IMR-90 (cell line): ENCODE measurements around the gene ARAP1. TPM values are rescaled to one million over a fixed set of nuclear protein-coding genes. Genes with fewer than 3 reads are reported as not detected.

Experiments used
- ATAC-seq: fragments of 200-7000 bp; cut with Tn5 transposase; 2 replicates; pipeline ENCODE4 v1.9.1; 2020; ENCODE audit warnings: low read depth, mild to moderate bottlenecking, moderate library complexity
- BruUV-seq: library from RNA; stranded (reverse); fragments of 400-500 nt; replicated peaks from 2 replicates; lab custom pipeline; 2021; lab: Mats Ljungman, UMichigan
- CTCF ChIA-PET: fragments of 300-600 bp; formaldehyde crosslinking; extraction: SDS; loops from one replicate; lab custom pipeline; 2021; ENCODE audit warnings: antibody characterized with exemption; lab: Yijun Ruan, JAX
- POLR2A ChIA-PET: fragments of 300-600 bp; sonication (Branson Sonifier 250); formaldehyde crosslinking; loops from one replicate; lab custom pipeline; 2022; ENCODE audit warnings: antibody characterized with exemption; ENCODE audit not compliant: unreplicated experiment; lab: Charles Lee
- DNase-seq: peaks from one replicate; pipeline ENCODE4 v3.0.0; 2013
- H2AFZ ChIP-seq: replicated peaks from 2 replicates; pipeline ENCODE3; 2013; ENCODE audit warnings: low read length, mild to moderate bottlenecking; ENCODE audit not compliant: poor library complexity
- H2AK5ac ChIP-seq: 2 replicates; pipeline ENCODE4 v1.6.1; 2013; ENCODE audit warnings: low read depth, low read length, inconsistent platforms
- H2AK9ac ChIP-seq: replicated peaks from 2 replicates; pipeline ENCODE3; 2013; ENCODE audit warnings: mild to moderate bottlenecking, low read depth, low read length, moderate library complexity; ENCODE audit not compliant: poor library complexity
- H2BK120ac ChIP-seq: 2 replicates; pipeline ENCODE4 v1.6.1; 2013; ENCODE audit warnings: low read depth, low read length, inconsistent platforms
- H2BK15ac ChIP-seq: 3 replicates; pipeline ENCODE4 v1.6.1; 2013; ENCODE audit warnings: low read depth, low read length, inconsistent platforms
- H2BK20ac ChIP-seq: 2 replicates; pipeline ENCODE4 v1.6.1; 2013; ENCODE audit warnings: low read depth, mild to moderate bottlenecking, inconsistent platforms, low read length, moderate library complexity
- H2BK5ac ChIP-seq: 2 replicates; pipeline ENCODE4 v1.6.1; 2013; ENCODE audit warnings: mild to moderate bottlenecking, low read depth, low read length, inconsistent platforms; ENCODE audit not compliant: poor library complexity, severe bottlenecking
- H3K14ac ChIP-seq: replicated peaks from 2 replicates; pipeline ENCODE4 v1.6.1; 2013; ENCODE audit warnings: low read depth, low read length, inconsistent platforms
- H3K18ac ChIP-seq: 2 replicates; pipeline ENCODE4 v1.6.1; 2013; ENCODE audit warnings: low read depth, low read length, control low read depth
- H3K23ac ChIP-seq: 2 replicates; pipeline ENCODE4 v1.6.1; 2013; ENCODE audit warnings: low read depth, low read length, inconsistent platforms
- H3K27ac ChIP-seq: 2 replicates; pipeline ENCODE4 v1.5.1; 2013; ENCODE audit warnings: mild to moderate bottlenecking, control low read depth, low read length; ENCODE audit not compliant: insufficient read depth
- H3K27me3 ChIP-seq: 2 replicates; pipeline ENCODE4 v1.6.1; 2013; ENCODE audit warnings: low read length; ENCODE audit not compliant: control insufficient read depth, insufficient read depth
- H3K36me3 ChIP-seq: 2 replicates; pipeline ENCODE4 v1.6.1; 2013; ENCODE audit warnings: low read length, mixed read lengths; ENCODE audit not compliant: control insufficient read depth, insufficient read depth
- H3K4ac ChIP-seq: 2 replicates; pipeline ENCODE4 v1.6.1; 2013; ENCODE audit warnings: low read depth, low read length, inconsistent platforms
- H3K4me1 ChIP-seq: 2 replicates; pipeline ENCODE4 v1.6.1; 2013; ENCODE audit warnings: low read length, mixed read lengths; ENCODE audit not compliant: control insufficient read depth, insufficient read depth
- H3K4me2 ChIP-seq: 2 replicates; pipeline ENCODE4 v1.6.1; 2013; ENCODE audit warnings: low read depth, mild to moderate bottlenecking, control low read depth, low read length, moderate library complexity
- H3K4me3 ChIP-seq: 2 replicates; pipeline ENCODE4 v1.5.1; 2013; ENCODE audit warnings: low read depth, mild to moderate bottlenecking, control low read depth, low read length, moderate library complexity; ENCODE audit not compliant: insufficient read depth
- H3K56ac ChIP-seq: 2 replicates; pipeline ENCODE4 v1.6.1; 2013; ENCODE audit warnings: low read length, inconsistent platforms; ENCODE audit not compliant: insufficient read depth; ENCODE audit errors: extremely low read depth
- H3K79me1 ChIP-seq, 2 experiments: 2 replicates each; pipeline ENCODE4 v1.6.1; 2013; ENCODE audit warnings: low read length in 2 of 2, inconsistent platforms in 1 of 2, low read depth in 1 of 2
- H3K9ac ChIP-seq: 2 replicates; pipeline ENCODE4 v1.6.1; 2013; ENCODE audit warnings: low read depth, low read length, control low read depth
- H3K9me1 ChIP-seq: 2 replicates; pipeline ENCODE4 v1.6.1; 2013; ENCODE audit warnings: low read length, inconsistent platforms; ENCODE audit not compliant: insufficient read depth
- H3K9me3 ChIP-seq: 2 replicates; pipeline ENCODE4 v1.6.1; 2013; ENCODE audit warnings: low read length; ENCODE audit not compliant: control insufficient read depth, insufficient read depth
- H4K20me1 ChIP-seq: 2 replicates; pipeline ENCODE4 v1.6.1; 2013; ENCODE audit warnings: low read length, inconsistent platforms; ENCODE audit not compliant: insufficient read depth
- H4K5ac ChIP-seq: 2 replicates; pipeline ENCODE4 v1.6.1; 2013; ENCODE audit warnings: mild to moderate bottlenecking, low read depth, low read length, control low read depth
- H4K8ac ChIP-seq, 2 experiments: 2 replicates each; pipeline ENCODE4 v1.6.1; 2013; ENCODE audit warnings: low read depth in 2 of 2, low read length in 2 of 2, control low read depth in 1 of 2, inconsistent platforms in 1 of 2
- H4K91ac ChIP-seq: 2 replicates; pipeline ENCODE4 v1.6.1; 2013; ENCODE audit warnings: low read depth, low read length, inconsistent platforms; ENCODE audit not compliant: insufficient read depth
- BHLHE40 ChIP-seq: fragments of 150-350 bp; IDR thresholded peaks from 2 replicates; pipeline ENCODE4 v1.6.1; 2016; ENCODE audit warnings: mild to moderate bottlenecking, low read depth, low read length
- CEBPB ChIP-seq: IDR thresholded peaks from 2 replicates; pipeline ENCODE4 v1.6.1; 2012; ENCODE audit warnings: low read depth, low read length, improper control_type of control experiment
- CHD1 ChIP-seq: IDR thresholded peaks from 2 replicates; pipeline ENCODE4 v1.6.1; 2012; ENCODE audit warnings: low read depth, low read length, improper control_type of control experiment
- FOS ChIP-seq: fragments of 150-350 bp; IDR thresholded peaks from 2 replicates; pipeline ENCODE4 v1.6.1; 2016; ENCODE audit warnings: low read depth, low read length
- MAFK ChIP-seq: IDR thresholded peaks from 2 replicates; pipeline ENCODE4 v1.6.1; 2012; ENCODE audit warnings: low read depth, low read length, improper control_type of control experiment
- MAZ ChIP-seq: IDR thresholded peaks from 2 replicates; pipeline ENCODE4 v1.6.1; 2012; ENCODE audit warnings: low read depth, mild to moderate bottlenecking, low read length, improper control_type of control experiment, moderate library complexity, borderline replicate concordance
- MXI1 ChIP-seq: IDR thresholded peaks from 2 replicates; pipeline ENCODE4 v1.6.1; 2012; ENCODE audit warnings: low read depth, mild to moderate bottlenecking, low read length, moderate library complexity, borderline replicate concordance
- NFE2L2 ChIP-seq: fragments of 150-350 bp; IDR thresholded peaks from 2 replicates; pipeline ENCODE4 v1.6.1; 2016; ENCODE audit warnings: low read depth, mild to moderate bottlenecking, low read length
- POLR2A ChIP-seq: IDR thresholded peaks from 2 replicates; pipeline ENCODE4 v1.6.1; 2012; ENCODE audit warnings: mild to moderate bottlenecking, low read depth, low read length
- RAD21 ChIP-seq: IDR thresholded peaks from 2 replicates; pipeline ENCODE4 v1.6.1; 2012; ENCODE audit warnings: low read length, improper control_type of control experiment
- RCOR1 ChIP-seq: IDR thresholded peaks from 2 replicates; pipeline ENCODE4 v1.6.1; 2012; ENCODE audit warnings: mild to moderate bottlenecking, low read length, improper control_type of control experiment; ENCODE audit not compliant: insufficient replicate concordance
- RFX5 ChIP-seq: IDR thresholded peaks from 2 replicates; pipeline ENCODE4 v1.8.0; 2012; ENCODE audit warnings: low read depth, mild to moderate bottlenecking, low read length, moderate library complexity
- SMC3 ChIP-seq: fragments of 150-350 bp; IDR thresholded peaks from 2 replicates; pipeline ENCODE4 v1.6.1; 2016; ENCODE audit warnings: low read depth, mild to moderate bottlenecking, antibody characterized with exemption, low read length, moderate library complexity
- USF2 ChIP-seq: fragments of 150-350 bp; IDR thresholded peaks from 2 replicates; pipeline ENCODE4 v1.6.1; 2017; ENCODE audit warnings: mild to moderate bottlenecking, antibody characterized with exemption, low read length, low read depth
- WGBS, 2 experiments: methylation state at CpG; one replicate each; pipeline versions ENCODE4 v1.1.5 to v1.1.7; 2013; ENCODE audit warnings: missing lambda C conversion rate in 2 of 2; ENCODE audit not compliant: insufficient read length in 1 of 2; ENCODE audit errors: extremely low coverage in 2 of 2; 5-methylcytosine and 5-hydroxymethylcytosine counted together
- dilution Hi-C: fragments of 300-500 bp; cut with HindIII; formaldehyde crosslinking; loops from one replicate; pipeline ENCODE4 v1.14.3; 2018; ENCODE audit warnings: low sequenced_read_pairs; ENCODE audit not compliant: unreplicated experiment
- in situ Hi-C: fragments of 300-500 bp; cut with MboI; formaldehyde crosslinking; loops from 3 replicates; pipeline ENCODE4 v1.14.3; 2019; ENCODE audit warnings: low sequenced_read_pairs, inconsistent platforms, mixed read lengths
- intact Hi-C: fragments of 100-400 bp; cut with micrococcal nuclease; formaldehyde crosslinking; loops from 2 replicates; pipeline ENCODE4 v1.10.0; 2022
- polyA plus RNA-seq, 3 experiments: library from polyadenylated mRNA; depleted of rRNA; stranded (reverse); fragments of >200 nt; gene quantifications; 2 replicates each; pipeline ENCODE4 v1.2.3, GENCODE V29; 2012; ENCODE audit warnings: low replicate concordance in 1 of 3
- total RNA-seq: library from RNA; depleted of rRNA; stranded (reverse); fragments of >200 nt; gene quantifications from 2 replicates; pipeline ENCODE4 v1.2.3, GENCODE V29; 2012
- TF ChIP-seq, protein P1 (sequence below): conservative IDR thresholded peaks from 2 replicates; pipeline ENCODE4 v1.5.1; 2012; ENCODE audit warnings: mild to moderate bottlenecking, low read depth, low read length, improper control_type of control experiment
- TF ChIP-seq, protein P2 (sequence below): fragments of 150-350 bp; IDR thresholded peaks from 2 replicates; pipeline ENCODE4 v1.6.1; 2016; ENCODE audit warnings: low read depth, mild to moderate bottlenecking, low read length, moderate library complexity, borderline replicate concordance

ARAP1 gene
- total and polyA plus RNA-seq, 2 of the 4 experiments (the other 2 are of a cell fraction), result 37.6 to 63.1 TPM

- in situ Hi-C loops, result no loop called here
- H4K20me1 ChIP-seq, result no peaks in the 10 kb centered on the region
- H3K27me3 ChIP-seq, result no peaks in the 10 kb centered on the region
- WGBS, 2 experiments, result 64% methylated on average over 5 of the region's 13 CpGs; no CpG with 5 or more reads in 1 of the 2 experiments
- H2BK5ac ChIP-seq, result no peak overlapping the region
- no peaks in the 10 kb centered on the region for H3K36me3 ChIP-seq
- 0 out of 4 replicates have a peak, but pooled peaks cover 0 to 1% of the 10 kb centered on the region in 2 experiments for H3K79me1 ChIP-seq
- H2BK20ac ChIP-seq, result no peak overlapping the region
- H3K9me1 ChIP-seq, result no peaks in the 10 kb centered on the region
- H4K5ac ChIP-seq, result no peak overlapping the region
- peaks cover 2% of the 10 kb centered on the region; the same call in 1 of the 2 replicates for H3K4me1 ChIP-seq
- no peak overlapping the region for H4K91ac ChIP-seq
- H2BK120ac ChIP-seq, result no peak overlapping the region
- H2AK9ac ChIP-seq, result no peak overlapping the region
- no peak overlapping the region for H2AFZ ChIP-seq
- no peak overlapping the region for H3K14ac ChIP-seq
- ATAC-seq, result no peak
- no peak overlapping the region for H3K27ac ChIP-seq
- dilution Hi-C loops, result no loop called here
- no peak overlapping the region for H3K56ac ChIP-seq
- CTCF ChIA-PET, result no interaction called here
- no peak overlapping the region for H2BK15ac ChIP-seq
- H3K4me2 ChIP-seq, result no peak overlapping the region
- no peak overlapping the region for H3K23ac ChIP-seq
- H3K9me3 ChIP-seq, result peaks cover 5% of the 10 kb centered on the region; the same call in 1 of the 2 replicates
- no peak overlapping the region for H3K18ac ChIP-seq
- no peak overlapping the region for H4K8ac ChIP-seq
- H2AK5ac ChIP-seq, result no peak overlapping the region
- no TSS peak for BruUV-seq
- TF ChIP-seq RAD21 (no peak), NFE2L2 (no peak), FOS (no peak), SMC3 (no peak), POLR2A (no peak), RCOR1 (no peak), USF2 (no peak), MXI1 (no peak), MAFK (no peak), CEBPB (no peak), MAZ (no peak), CHD1 (no peak), BHLHE40 (no peak), RFX5 (no peak)
- TF ChIP-seq, protein P1, sequence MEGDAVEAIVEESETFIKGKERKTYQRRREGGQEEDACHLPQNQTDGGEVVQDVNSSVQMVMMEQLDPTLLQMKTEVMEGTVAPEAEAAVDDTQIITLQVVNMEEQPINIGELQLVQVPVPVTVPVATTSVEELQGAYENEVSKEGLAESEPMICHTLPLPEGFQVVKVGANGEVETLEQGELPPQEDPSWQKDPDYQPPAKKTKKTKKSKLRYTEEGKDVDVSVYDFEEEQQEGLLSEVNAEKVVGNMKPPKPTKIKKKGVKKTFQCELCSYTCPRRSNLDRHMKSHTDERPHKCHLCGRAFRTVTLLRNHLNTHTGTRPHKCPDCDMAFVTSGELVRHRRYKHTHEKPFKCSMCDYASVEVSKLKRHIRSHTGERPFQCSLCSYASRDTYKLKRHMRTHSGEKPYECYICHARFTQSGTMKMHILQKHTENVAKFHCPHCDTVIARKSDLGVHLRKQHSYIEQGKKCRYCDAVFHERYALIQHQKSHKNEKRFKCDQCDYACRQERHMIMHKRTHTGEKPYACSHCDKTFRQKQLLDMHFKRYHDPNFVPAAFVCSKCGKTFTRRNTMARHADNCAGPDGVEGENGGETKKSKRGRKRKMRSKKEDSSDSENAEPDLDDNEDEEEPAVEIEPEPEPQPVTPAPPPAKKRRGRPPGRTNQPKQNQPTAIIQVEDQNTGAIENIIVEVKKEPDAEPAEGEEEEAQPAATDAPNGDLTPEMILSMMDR, result no peak
- TF ChIP-seq, protein P2, sequence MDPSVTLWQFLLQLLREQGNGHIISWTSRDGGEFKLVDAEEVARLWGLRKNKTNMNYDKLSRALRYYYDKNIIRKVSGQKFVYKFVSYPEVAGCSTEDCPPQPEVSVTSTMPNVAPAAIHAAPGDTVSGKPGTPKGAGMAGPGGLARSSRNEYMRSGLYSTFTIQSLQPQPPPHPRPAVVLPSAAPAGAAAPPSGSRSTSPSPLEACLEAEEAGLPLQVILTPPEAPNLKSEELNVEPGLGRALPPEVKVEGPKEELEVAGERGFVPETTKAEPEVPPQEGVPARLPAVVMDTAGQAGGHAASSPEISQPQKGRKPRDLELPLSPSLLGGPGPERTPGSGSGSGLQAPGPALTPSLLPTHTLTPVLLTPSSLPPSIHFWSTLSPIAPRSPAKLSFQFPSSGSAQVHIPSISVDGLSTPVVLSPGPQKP, result no peak
- DNase-seq, result no peak
- no peak overlapping the region for H3K9ac ChIP-seq
- intact Hi-C loops, result no loop called here
- no peak overlapping the region for H3K4ac ChIP-seq
- no peak overlapping the region for H3K4me3 ChIP-seq
- POLR2A ChIA-PET, result no interaction called here
Observed at GRCh38 chr11:72764503-72764902, 12.3 kb upstream of the ARAP1 start.
